ENCODE results near the gene GDPD3.
"Not testable (repeated sequence)": the region's sequence is repeated elsewhere in the genome, so short reads cannot be mapped to it uniquely, and the experiment has no call there.

Gene GDPD3

DNA sequence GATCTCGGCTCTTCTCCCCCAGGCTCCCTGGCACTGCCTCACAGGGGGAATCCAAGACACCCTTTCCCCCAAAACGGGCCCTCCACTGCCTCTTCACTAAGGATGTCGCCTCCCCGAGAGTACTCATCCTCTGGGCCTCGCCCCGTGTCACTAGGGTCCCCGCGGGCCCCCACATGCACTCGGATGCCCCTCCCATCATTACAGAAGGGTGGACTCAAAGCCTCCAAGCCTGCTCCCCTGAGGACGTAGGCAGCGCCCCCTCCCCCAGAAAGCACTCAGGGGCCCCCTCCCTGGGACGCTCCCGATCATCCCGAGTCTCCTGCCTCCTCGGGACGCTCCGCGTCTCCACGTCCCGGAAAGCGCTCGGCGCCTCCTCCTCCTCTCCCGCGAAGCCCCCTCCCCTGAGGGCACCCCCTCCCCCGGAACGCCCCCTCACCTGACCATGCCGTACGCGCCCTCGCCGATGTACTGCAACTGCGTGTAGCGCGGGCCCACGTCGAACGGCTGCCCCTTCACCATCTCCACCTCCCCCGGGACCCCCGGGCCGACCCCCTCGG, 9.3 kb upstream of the GDPD3 start:
- DNase-seq: no peak

DNA sequence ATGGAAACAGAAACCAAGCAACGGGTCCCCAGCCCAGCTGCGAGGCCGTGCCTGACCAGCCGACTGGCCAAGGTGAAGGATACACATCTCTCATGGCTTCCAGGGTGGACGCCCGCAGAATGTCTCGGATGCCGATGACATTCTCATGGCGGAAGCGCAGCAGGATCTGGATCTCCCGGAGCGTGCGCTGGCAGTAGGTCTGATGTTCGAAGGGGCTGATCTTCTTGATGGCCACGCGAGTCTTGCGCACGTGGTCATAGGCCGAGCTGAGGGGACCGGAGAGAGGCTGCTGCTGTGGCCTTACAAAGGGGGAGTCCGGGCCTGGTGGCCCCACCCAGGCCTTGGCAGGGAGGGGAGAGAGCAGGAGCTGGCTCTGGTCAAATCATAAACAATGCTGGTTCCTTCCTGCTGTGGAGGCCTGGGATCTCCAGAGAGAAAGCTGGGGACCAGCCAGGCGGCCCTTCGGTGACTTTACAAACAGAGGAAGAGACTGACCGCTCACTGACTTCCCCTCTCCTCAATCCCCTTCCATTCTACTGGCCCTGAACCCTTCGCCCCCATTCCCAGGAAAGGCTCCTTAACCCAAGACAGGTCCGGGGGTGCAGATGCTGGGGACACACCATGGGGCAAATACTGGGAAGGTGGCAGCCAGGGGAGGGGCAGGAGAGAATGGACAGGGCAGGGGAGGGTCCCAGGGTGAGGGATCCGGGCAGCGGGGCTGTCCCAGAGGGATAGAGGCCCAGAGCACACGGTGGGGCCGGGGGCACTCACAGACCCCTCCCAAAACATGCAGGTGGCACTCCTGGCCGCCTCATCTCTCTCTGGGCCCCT, 8.6 kb upstream of the GDPD3 start:
- DNase-seq: no peak

GRCh38 chr16:30120340-30121105, 7.2 kb upstream of the GDPD3 start:
- DNase-seq: no peak

DNA sequence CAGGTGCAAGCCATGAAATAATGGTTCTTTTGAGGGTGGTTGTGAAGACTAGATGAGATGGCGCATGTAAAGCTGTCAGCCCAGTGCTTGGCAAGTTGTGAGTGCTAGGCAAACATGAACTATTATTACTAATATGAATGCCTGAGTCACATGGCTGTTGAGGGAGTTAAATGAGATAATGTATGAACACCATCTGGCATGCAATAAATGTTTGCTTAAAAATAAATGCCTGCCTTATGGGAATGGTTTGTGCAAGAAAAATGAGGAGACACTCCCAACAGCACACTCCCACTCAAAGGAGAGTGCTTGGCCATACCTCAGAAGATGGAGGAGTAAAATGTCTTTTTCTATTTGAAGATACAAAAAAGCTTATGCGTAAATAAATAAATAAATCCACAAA, 6.1 kb upstream of the GDPD3 start:
- DNase-seq: no peak

- DNase-seq: no peak
Measured at GRCh38 chr16:30117768-30118167, 4.4 kb upstream of the GDPD3 start.

DNA sequence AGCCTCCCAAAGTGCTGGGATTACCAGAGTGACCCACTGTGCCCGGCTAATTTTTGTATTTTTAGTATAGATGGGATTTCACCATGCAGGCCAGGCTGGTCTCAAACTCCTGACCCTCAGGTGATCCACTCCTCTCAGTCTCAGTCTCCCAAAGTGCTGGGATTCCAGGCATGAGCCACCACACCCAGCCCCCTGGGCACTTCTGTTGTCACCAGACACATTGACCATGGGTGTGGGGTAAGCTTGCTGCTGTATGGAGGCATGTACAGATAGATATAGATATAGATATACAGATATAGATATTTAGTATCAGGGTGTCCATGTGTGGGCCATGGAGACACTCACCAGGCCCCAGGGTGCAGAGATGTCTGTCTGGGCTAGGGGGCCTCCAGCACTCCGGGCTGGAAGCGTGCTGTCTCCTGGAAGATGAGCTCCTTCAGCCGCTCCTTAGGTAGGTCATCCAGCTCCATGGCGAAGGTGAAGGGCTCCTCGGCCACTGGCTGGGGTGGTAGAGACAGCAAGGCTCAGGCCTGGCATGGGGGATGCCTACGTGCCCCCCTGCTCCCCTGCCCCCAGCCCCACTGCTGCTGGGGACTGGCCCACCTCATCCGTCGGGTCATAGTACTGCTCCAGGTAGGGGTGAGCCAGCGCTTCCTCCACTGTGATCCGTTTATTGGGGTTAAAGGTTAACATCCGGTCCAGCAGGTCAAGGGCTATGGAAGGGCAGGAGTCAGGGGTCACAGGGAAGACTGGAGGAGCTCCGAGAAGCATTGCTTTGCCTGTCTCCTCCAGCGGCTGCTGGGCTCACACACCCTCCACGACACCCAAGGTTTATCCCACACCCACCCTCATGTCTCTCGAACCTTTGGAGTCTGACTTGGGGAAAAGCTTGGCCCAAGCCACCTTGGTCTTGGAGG, 3.2 kb upstream of the GDPD3 start:
- no peak for DNase-seq

GRCh38 chr16:30115238-30115637, 1.9 kb upstream of the GDPD3 start:
- DNase-seq: no peak

DNA sequence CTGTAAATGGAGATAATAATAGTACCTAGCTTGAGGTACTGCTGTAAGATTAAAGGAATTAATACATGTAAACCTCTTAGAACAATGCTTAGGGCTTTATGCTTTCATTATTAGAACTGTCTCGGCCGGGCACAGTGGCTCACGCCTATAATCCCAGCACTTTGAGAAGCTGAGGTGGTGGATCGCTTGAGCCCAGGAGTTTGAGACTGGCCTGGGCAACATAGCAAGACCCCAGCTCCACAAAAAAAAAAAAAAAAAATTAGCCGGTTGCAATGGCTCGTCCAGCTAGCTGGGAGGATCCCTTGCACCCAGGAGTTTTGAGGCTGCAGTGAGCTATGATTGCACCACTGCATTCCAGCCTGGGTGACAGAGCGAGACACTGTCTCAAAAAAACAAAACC, 1.5 kb upstream of the GDPD3 start:
- DNase-seq: not testable (repeated sequence)

DNA sequence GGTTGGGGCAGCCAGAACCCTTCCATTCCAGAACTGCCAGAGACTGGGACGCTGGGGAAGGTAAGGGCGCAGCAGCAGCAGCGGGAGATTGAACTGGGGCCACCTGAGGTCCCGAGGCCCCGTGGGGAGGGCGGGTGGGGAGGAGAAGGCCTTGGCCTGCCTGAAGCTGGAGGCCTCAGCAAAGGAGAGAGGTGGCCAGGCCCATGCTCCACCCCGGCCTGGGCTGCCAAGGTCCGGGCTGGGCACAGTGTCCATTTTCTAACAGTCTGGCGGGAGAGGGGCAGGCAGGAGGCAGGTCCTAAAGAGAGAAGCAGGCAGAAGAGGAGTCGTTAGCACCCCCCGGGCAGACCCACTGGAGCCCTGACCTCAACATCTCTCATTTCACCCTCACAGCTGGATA, 1.1 kb upstream of the GDPD3 start:
- DNase-seq: no peak

DNA sequence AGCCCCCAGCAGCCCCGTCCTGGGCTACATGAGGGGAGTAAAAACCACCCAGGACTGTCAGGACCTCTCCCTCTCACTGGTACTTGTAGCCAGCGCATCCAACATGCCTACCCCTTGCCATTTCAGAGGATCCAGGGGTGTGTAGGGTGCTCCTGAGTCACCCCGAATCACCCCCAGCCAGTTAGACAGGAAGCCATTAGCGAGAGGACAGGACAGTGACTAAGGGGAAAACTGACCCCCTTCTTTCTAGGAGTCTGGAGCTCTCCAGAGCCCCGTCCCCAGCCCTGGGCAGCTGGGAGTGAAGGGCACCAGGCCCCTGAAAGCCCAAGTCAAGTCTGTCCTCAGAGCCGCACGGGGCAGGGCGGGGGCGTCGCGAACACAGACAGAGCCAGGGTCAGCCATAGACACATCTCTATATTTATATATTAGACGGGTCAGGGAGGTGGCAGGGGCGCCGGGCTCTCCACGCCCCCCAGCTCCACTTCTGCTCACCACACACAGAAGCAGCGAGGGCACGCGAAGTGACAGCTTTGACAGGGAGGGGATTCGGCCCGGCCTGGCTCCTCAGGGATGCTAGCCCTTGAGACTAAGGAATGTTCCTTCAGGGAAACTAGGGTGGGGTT, 485 bp upstream of the GDPD3 start:
- DNase-seq: no peak

DNA sequence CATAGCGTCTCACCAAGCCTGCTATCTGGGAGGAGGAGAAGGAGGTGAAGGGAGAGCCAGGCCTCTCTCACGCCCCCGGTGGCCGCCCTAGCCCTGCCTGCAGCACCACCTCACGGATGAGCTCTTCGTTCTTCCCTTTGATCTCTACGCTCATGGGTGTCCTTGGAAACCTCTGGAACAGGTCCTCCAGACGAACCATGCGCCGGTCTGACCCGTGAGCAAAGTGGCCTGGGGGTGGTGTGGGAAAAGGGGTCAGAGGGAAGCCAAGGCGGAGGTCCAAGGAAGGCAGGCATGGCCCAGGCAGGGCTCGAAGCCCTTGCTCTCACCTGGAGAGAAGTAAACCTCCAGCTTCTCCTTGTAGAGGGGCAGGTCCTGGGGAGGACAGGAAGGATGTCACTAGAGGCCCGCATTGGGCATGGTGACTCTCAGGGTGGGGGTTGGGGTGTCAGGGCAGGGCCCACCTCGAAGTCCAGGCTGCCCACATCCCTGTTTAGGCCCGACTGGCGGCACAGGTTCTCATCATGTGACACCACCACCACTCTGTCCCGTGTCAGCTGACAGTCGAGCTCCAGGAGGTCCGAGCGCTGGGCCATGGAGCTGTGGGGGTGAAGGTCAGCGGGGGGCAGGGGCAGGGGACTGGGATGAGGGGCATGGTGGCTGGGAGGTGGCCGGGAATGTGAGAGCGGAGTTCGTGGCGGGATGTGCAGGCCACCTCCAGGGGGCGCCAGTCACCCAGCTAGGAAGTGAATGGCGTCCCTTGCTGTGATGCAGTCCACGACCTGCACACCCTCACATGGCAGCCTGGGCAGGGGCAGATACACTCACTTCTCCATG, 923 bp downstream of the GDPD3 start:
- DNase-seq: no peak

- no peak for DNase-seq
Measured at GRCh38 chr16:30110661-30111060, 2.7 kb downstream of the GDPD3 start.

DNA sequence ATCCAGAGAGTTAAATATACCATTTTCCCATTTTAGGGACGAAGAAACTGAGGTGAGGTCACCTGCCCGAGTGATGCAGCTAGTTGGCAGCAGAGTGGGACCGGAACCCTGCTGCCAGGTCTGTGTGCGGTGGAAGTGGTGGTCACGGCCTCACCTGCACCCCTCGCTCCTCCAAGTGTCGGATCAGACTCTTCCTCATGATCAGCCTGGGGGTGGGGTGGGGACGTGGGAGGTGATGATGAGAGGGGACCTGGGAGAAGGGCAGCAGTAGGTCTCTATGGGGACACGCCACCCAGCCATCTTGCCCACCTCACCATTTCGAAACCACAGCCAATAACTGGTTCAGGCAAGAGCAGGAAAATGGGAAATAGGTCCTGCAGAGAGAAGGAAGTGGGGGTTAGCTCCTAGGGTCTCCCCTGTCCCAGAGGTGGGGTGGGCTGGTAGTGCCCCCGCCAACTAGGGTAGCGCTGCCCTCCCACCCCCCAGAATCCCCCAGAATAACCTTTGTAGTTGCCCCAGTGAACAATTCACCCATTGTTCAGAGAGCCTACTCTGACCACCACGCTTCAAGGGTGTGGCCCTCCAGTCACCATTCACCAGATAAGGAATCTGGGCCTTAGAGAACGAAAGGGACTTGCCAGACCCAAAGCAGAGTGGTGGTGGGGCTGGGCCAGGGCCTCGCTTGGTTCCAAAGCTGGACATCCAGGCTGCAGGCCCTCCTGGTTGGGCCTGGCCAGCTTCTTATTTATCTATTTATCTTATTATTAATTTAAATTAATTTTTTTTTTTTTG, 5.1 kb downstream of the GDPD3 start:
- no peak for DNase-seq

DNA sequence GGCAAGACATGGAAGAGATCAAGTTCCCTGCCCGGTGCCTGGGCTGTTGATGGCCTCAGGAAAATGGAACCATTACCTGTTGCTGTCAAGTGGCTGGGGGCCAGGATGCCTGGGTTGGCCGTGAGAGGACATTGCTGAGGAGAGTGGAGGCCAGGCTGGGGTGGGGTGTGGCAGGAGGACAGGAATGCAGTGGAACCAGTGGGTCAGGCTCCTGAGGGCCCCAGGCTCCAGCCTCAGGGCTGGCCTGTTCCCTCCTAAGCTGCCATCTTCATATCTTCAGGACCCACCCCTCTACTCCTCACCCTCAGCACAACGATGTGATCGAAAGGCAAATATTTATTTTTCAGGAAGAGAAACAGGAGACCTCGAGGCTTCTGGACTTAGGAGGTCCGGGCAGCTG, 8.8 kb downstream of the GDPD3 start:
- no peak for DNase-seq

DNA sequence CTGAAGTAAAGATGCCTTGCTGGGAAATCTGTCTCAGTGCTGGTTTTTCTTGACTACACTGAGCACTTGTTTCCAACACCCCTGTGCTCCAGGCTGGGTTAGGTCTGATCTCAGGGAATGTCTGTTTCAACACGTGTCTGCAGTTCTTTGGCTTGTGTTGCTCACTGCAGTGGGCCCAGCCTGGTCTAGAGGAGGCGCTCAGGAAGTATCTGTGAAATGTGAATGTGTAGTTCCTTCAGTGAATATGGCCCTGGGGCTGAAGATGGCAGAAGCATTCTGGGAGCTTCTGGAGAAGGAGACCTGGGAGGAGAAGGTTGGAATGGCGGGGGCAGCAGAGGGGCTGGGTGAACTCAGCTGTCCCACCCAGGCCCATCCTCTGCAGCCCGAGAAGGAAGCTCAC, 9.2 kb downstream of the GDPD3 start:
- no peak for DNase-seq

DNA sequence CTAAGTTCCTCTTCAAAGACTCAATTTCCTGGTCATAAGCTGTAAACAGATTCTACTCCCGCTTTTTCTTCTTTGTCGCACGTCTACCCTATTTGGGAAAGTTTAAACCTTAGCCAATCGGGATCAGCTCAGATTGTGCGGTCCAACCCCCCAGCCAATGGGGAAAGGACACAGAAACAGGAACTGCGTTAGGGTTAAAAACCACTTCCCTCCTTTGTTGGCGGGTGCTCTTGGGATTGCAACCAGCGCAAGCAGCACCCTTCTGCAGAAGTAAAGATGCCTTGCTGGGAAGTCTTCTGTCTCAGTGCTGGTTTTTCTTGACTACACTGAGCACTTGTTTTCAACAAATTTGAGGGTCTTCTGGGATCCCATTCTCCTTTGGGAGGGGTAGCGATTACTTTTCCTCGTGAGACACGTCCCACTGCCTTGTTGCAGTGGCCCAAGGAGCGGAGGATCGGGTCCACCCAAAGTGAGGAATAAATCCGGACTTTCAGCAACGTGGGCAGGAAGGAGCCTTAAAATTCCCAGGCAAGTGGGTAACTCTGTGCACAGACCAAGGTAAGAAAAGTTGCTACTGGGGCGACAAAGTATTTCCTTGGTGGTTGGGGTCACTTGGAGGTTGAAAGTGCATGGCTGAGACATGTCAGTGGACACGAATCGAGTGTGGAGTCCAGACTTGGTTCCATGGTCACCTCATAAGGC, 16.3 kb downstream of the GDPD3 start:
- no peak for DNase-seq

DNA sequence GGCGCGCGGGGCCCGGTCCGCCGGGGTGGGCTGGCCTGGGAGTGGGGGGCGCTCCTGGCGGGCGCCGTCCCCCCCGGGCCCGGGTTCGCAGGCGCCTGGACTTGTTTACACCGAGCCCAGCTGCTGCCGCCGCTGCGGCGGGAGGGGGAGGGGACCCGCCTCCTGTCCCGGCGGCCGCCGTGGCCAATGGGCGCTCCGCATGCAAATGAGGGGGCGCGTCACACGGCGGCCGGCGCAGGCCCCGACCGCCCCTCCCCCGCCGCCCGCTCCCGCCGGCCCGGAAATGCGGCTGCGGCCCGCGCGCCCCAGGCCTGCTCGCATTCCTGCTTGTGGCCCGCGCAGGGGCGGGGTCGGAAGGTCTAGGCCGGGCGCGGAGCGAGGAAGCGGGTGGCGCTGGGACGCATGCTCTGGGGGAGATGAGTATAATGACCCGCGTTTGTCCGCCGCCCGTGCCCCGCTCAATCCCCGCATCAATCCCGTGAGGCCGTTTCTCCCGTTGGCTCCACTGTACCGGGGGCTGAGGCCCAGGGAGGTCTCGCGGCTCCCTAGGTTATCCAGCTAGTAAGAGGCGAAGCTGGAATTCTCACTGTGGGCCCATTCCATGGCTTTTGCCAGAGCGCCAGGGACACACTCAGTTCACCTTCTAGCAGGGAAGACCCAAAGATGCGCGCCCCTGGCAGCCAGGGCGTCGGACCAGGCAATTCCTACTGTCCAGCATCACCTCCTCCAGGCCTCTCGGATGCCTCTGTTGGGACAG, 17.1 kb downstream of the GDPD3 start, which contains the start of gene YPEL3:
TSS of gene YPEL3 (minus strand) at position 109 of the 757 bp plus-strand sequence. CDS start 731 bp downstream, outside the sequence.
- no peak for DNase-seq

- no peak for DNase-seq
Measured at GRCh38 chr16:30095166-30096078, 17.9 kb downstream of the GDPD3 start.

Data from KG1 (cell line).